Mesendoderm (in vitro differentiated cells): Measurements from ENCODE around the gene PPP1R12B. TPM values are rescaled to one million over a fixed set of nuclear protein-coding genes. Genes with fewer than 3 reads are reported as not detected.

Source experiments
- DNase-seq: peaks from one replicate; pipeline ENCODE4 v3.0.0; 2013
- H2AK5ac ChIP-seq: 2 replicates; pipeline ENCODE4 v1.6.1; 2013; ENCODE audit warnings: low read length, inconsistent platforms
- H2BK120ac ChIP-seq: 2 replicates; pipeline ENCODE4 v1.6.1; 2013; ENCODE audit warnings: low read depth, mild to moderate bottlenecking, low read length, moderate library complexity, mixed read lengths
- H2BK15ac ChIP-seq: replicated peaks from 2 replicates; pipeline ENCODE4 v1.6.1; 2013; ENCODE audit warnings: low read depth, mild to moderate bottlenecking, moderate library complexity
- H2BK5ac ChIP-seq: 2 replicates; pipeline ENCODE4 v1.6.1; 2013; ENCODE audit warnings: low read length, inconsistent platforms
- H3K18ac ChIP-seq: 2 replicates; pipeline ENCODE4 v1.6.1; 2013; ENCODE audit warnings: mild to moderate bottlenecking, low read length, mixed read lengths
- H3K23ac ChIP-seq: one replicate; pipeline ENCODE4 v1.6.1; 2013; ENCODE audit warnings: low read length
- H3K27ac ChIP-seq: 2 replicates; pipeline ENCODE4 v1.5.1; 2013; ENCODE audit warnings: low read depth, mild to moderate bottlenecking, inconsistent platforms, low read length, moderate library complexity
- H3K27me3 ChIP-seq: 2 replicates; pipeline ENCODE4 v1.6.1; 2013; ENCODE audit warnings: low read length, control low read depth, mild to moderate bottlenecking, inconsistent platforms; ENCODE audit not compliant: insufficient read depth, poor library complexity
- H3K36me3 ChIP-seq: 2 replicates; pipeline ENCODE4 v1.6.1; 2013; ENCODE audit warnings: low read length, inconsistent platforms; ENCODE audit not compliant: control insufficient read depth, insufficient read depth
- H3K4ac ChIP-seq: one replicate; pipeline ENCODE4 v1.6.1; 2013; ENCODE audit warnings: low read depth, mild to moderate bottlenecking, low read length, moderate library complexity
- H3K4me1 ChIP-seq: 2 replicates; pipeline ENCODE4 v1.6.1; 2013; ENCODE audit warnings: low read depth, low read length, inconsistent platforms; ENCODE audit not compliant: control insufficient read depth
- H3K4me2 ChIP-seq: 2 replicates; pipeline ENCODE4 v1.6.1; 2013; ENCODE audit warnings: low read length
- H3K4me3 ChIP-seq: 2 replicates; pipeline ENCODE4 v1.5.1; 2013; ENCODE audit warnings: mild to moderate bottlenecking, low read length
- H3K56ac ChIP-seq: one replicate; pipeline ENCODE4 v1.6.1; 2013; ENCODE audit warnings: low read length
- H3K79me1 ChIP-seq: 2 replicates; pipeline ENCODE4 v1.6.1; 2013; ENCODE audit warnings: low read length, inconsistent platforms
- H3K79me2 ChIP-seq: 2 replicates; pipeline ENCODE4 v1.6.1; 2013; ENCODE audit warnings: mild to moderate bottlenecking, low read length; ENCODE audit not compliant: control insufficient read depth, insufficient read depth
- H3K9ac ChIP-seq: 2 replicates; pipeline ENCODE4 v1.6.1; 2013; ENCODE audit warnings: low read length, inconsistent platforms
- H4K5ac ChIP-seq: one replicate; pipeline ENCODE4 v1.6.1; 2013; ENCODE audit warnings: low read length
- H4K8ac ChIP-seq: one replicate; pipeline ENCODE4 v1.6.1; 2013; ENCODE audit warnings: low read depth, mild to moderate bottlenecking, control low read depth, low read length, moderate library complexity
- WGBS: extraction: QIAGEN DNeasy Blood & Tissue Kit; methylation state at CpG from one replicate; pipeline ENCODE4 v1.1.7; 2013; ENCODE audit warnings: low lambda C conversion rate, missing lambda C conversion rate; ENCODE audit not compliant: insufficient coverage; ENCODE audit errors: extremely low coverage; 5-methylcytosine and 5-hydroxymethylcytosine counted together
- polyA plus RNA-seq, 2 experiments: library from polyadenylated mRNA; stranded (reverse); fragments of 200-250 nt; gene quantifications; one replicate each; pipeline ENCODE4 v1.2.3, GENCODE V29; 2013

Gene PPP1R12B, protein sequence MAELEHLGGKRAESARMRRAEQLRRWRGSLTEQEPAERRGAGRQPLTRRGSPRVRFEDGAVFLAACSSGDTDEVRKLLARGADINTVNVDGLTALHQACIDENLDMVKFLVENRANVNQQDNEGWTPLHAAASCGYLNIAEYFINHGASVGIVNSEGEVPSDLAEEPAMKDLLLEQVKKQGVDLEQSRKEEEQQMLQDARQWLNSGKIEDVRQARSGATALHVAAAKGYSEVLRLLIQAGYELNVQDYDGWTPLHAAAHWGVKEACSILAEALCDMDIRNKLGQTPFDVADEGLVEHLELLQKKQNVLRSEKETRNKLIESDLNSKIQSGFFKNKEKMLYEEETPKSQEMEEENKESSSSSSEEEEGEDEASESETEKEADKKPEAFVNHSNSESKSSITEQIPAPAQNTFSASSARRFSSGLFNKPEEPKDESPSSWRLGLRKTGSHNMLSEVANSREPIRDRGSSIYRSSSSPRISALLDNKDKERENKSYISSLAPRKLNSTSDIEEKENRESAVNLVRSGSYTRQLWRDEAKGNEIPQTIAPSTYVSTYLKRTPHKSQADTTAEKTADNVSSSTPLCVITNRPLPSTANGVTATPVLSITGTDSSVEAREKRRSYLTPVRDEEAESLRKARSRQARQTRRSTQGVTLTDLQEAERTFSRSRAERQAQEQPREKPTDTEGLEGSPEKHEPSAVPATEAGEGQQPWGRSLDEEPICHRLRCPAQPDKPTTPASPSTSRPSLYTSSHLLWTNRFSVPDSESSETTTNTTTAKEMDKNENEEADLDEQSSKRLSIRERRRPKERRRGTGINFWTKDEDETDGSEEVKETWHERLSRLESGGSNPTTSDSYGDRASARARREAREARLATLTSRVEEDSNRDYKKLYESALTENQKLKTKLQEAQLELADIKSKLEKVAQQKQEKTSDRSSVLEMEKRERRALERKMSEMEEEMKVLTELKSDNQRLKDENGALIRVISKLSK
- 3.2 TPM for polyA plus RNA-seq (2013, experiment 1 of 2)
- polyA plus RNA-seq (2013, experiment 2 of 2), result 2.7 TPM

- no peak within 1 kb of the TSS for H2BK15ac ChIP-seq
- no peak within 1 kb of the TSS for H4K5ac ChIP-seq
- H3K9ac ChIP-seq, result peak within 1 kb of the TSS; percentile 73
- no peaks in the 10 kb centered on the region for H3K4me1 ChIP-seq
- H3K56ac ChIP-seq, result peak within 1 kb of the TSS; percentile 86
- H3K4me2 ChIP-seq, result peak within 1 kb of the TSS; percentile 95
- H2BK120ac ChIP-seq, result no peak within 1 kb of the TSS
- peak within 1 kb of the TSS; percentile 55 for H3K27ac ChIP-seq
- DNase-seq, result peak; percentile 100
- no peaks in the 10 kb centered on the region for H3K36me3 ChIP-seq
- no peaks in the 10 kb centered on the region for H3K27me3 ChIP-seq
- no peak within 1 kb of the TSS for H2BK5ac ChIP-seq
- no peak within 1 kb of the TSS for H3K23ac ChIP-seq
- peak within 1 kb of the TSS; percentile 83 for H3K4me3 ChIP-seq
- no peak within 1 kb of the TSS for H4K8ac ChIP-seq
- H3K4ac ChIP-seq, result no peak within 1 kb of the TSS
- H3K79me2 ChIP-seq, result no peaks in the 10 kb centered on the region
- H3K79me1 ChIP-seq, result no peaks in the 10 kb centered on the region
- no CpG with 5 or more reads among the region's 60 CpGs for WGBS
- H2AK5ac ChIP-seq, result no peak within 1 kb of the TSS
- peak within 1 kb of the TSS; percentile 20 for H3K18ac ChIP-seq
Measured at GRCh38 chr1:202348509-202349205, at the start of gene PPP1R12B. PPP1R12B (plus strand) TSS chr1:202348699; CDS start chr1:202348852, 153 bp downstream.

DNA sequence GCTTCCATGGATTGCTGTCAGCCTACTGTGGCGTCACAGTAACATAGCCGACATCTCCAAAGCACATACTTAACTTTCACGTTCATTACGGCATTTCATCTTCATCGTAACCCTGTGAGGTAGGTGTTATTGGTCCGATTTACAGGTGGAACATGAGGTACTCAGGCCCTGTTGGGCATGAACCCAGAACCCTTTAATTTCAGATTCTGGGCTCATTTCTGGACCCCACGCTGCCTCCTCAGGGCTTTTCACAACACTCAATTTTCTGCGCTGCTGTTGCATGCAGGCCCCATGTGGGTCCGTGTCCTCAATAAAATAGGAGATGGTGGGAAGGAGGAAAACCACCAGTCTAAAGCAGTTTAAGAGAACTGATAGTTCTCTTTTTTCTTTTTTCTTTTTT lies 46.3 kb upstream of the PPP1R12B start:
- H2BK120ac ChIP-seq, result no peak overlapping the region
- no peak overlapping the region for H2BK5ac ChIP-seq
- no CpG with 5 or more reads among the region's 9 CpGs for WGBS
- no peak overlapping the region for H4K8ac ChIP-seq
- no peak overlapping the region for H3K27ac ChIP-seq
- H3K4me3 ChIP-seq, result no peak overlapping the region
- no peak for DNase-seq
- no peak overlapping the region for H3K4me2 ChIP-seq
- H3K27me3 ChIP-seq, result no peaks in the 10 kb centered on the region
- H3K36me3 ChIP-seq, result no peaks in the 10 kb centered on the region
- H3K4ac ChIP-seq, result no peak overlapping the region
- H3K56ac ChIP-seq, result no peak overlapping the region
- no peak overlapping the region for H2BK15ac ChIP-seq
- no peak overlapping the region for H4K5ac ChIP-seq
- H3K18ac ChIP-seq, result no peak overlapping the region
- no peaks in the 10 kb centered on the region for H3K79me1 ChIP-seq
- no peaks in the 10 kb centered on the region for H3K4me1 ChIP-seq
- H3K23ac ChIP-seq, result no peak overlapping the region
- H3K9ac ChIP-seq, result no peak overlapping the region
- no peak overlapping the region for H2AK5ac ChIP-seq
- H3K79me2 ChIP-seq, result no peaks in the 10 kb centered on the region

GRCh38 chr1:202304375-202304774 lies 44.1 kb upstream of the PPP1R12B start:
- no peak overlapping the region for H2AK5ac ChIP-seq
- H3K79me1 ChIP-seq, result no peaks in the 10 kb centered on the region
- no peak overlapping the region for H2BK120ac ChIP-seq
- H3K4me3 ChIP-seq, result no peak overlapping the region
- H3K4me2 ChIP-seq, result no peak overlapping the region
- H3K56ac ChIP-seq, result no peak overlapping the region
- H3K79me2 ChIP-seq, result no peaks in the 10 kb centered on the region
- no CpG with 5 or more reads among the region's 9 CpGs for WGBS
- no peak for DNase-seq
- H3K27ac ChIP-seq, result no peak overlapping the region
- no peaks in the 10 kb centered on the region for H3K4me1 ChIP-seq
- H3K27me3 ChIP-seq, result no peaks in the 10 kb centered on the region
- H2BK15ac ChIP-seq, result no peak overlapping the region
- H3K4ac ChIP-seq, result no peak overlapping the region
- no peak overlapping the region for H3K23ac ChIP-seq
- H3K36me3 ChIP-seq, result no peaks in the 10 kb centered on the region
- H3K9ac ChIP-seq, result no peak overlapping the region
- H3K18ac ChIP-seq, result no peak overlapping the region
- no peak overlapping the region for H2BK5ac ChIP-seq
- H4K5ac ChIP-seq, result no peak overlapping the region
- no peak overlapping the region for H4K8ac ChIP-seq

DNA sequence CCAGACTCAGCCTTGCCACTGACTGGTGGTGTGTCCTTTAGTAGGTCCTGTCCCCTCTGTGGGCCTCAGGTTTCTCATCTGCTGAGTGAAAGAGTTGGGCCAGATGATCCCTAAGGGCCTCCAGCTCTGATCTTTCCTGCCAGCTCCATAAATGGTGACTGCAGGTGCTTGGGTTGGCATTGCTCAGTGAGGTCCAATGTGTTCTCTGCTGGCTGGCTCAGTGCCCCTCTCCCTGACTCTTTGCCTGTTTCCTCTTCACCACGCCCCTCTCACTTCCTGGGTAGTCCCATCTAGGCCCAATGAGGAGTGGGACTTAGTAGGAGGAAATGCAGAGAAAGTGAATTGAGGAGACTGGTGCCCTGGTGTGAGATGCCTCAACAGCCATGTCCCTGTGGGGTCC lies 43.3 kb upstream of the PPP1R12B start:
- DNase-seq, result no peak
- Histone ChIP-seq H3K27me3 (no peaks in the 10 kb centered on the region), H2BK15ac (no peak overlapping the region), H3K9ac (no peak overlapping the region), H3K79me1 (no peaks in the 10 kb centered on the region), H2AK5ac (no peak overlapping the region), H3K23ac (no peak overlapping the region), H2BK120ac (no peak overlapping the region), H3K4me2 (no peak overlapping the region), H3K79me2 (no peaks in the 10 kb centered on the region), H4K8ac (no peak overlapping the region), H3K4me1 (no peaks in the 10 kb centered on the region), H2BK5ac (no peak overlapping the region), H3K4me3 (no peak overlapping the region), H4K5ac (no peak overlapping the region), H3K4ac (no peak overlapping the region), H3K36me3 (no peaks in the 10 kb centered on the region), H3K56ac (no peak overlapping the region), H3K18ac (no peak overlapping the region), H3K27ac (no peak overlapping the region)
- no CpG with 5 or more reads among the region's 1 CpG for WGBS

DNA sequence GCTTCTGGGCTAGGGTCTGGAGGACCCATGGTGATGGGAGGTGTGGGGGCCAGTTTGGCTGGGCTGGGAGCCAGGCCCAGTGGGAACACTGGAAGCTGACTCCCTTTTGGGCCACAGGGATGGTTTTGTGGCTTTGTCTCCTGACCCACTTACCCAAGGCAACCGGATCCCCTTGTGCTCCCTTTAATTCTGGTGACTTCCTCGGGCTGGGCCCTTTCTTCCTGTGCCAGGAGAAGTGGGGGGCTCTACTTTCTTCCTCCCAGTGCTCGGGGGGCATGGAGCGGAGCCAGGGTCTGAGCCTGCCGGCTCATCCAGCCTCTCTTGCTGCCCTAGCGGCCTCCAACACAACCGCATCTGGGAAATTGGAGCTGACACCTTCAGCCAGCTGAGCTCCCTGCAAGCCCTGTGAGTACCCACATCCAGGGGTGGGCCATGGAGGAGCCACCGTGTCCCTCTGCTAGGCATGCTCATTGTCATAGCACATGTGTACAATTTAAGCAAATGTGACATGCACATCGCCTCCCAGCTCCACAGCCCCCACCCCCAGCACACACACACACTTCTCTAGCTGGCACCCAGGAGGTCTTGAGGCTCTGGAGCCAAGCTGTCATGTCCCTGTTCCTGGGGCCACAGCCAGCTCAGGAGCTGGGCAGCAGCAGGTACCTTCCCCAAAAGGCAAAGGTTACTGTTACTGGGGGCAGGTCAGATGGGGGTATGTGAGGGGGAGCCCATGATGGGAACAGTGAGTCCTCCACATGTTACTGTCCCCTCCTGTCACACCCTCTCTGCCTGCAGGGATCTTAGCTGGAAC lies 41.8 kb upstream of the PPP1R12B start:
- H2BK15ac ChIP-seq, result no peak overlapping the region
- H2BK120ac ChIP-seq, result no peak overlapping the region
- H3K9ac ChIP-seq, result no peak overlapping the region
- no peaks in the 10 kb centered on the region for H3K79me1 ChIP-seq
- H3K23ac ChIP-seq, result peak overlapping the region; percentile 45
- H3K56ac ChIP-seq, result no peak overlapping the region
- H2AK5ac ChIP-seq, result no peak overlapping the region
- no peak overlapping the region for H4K8ac ChIP-seq
- H3K4me1 ChIP-seq, result no peaks in the 10 kb centered on the region
- no peak for DNase-seq
- H2BK5ac ChIP-seq, result no peak overlapping the region
- no peak overlapping the region for H3K4ac ChIP-seq
- H3K18ac ChIP-seq, result no peak overlapping the region
- no peaks in the 10 kb centered on the region for H3K79me2 ChIP-seq
- H3K27me3 ChIP-seq, result no peaks in the 10 kb centered on the region
- no peaks in the 10 kb centered on the region for H3K36me3 ChIP-seq
- no peak overlapping the region for H3K4me3 ChIP-seq
- no peak overlapping the region for H4K5ac ChIP-seq
- H3K4me2 ChIP-seq, result no peak overlapping the region
- WGBS, result no CpG with 5 or more reads among the region's 9 CpGs
- no peak overlapping the region for H3K27ac ChIP-seq
